ENCODE data around the gene MAP3K15. TPM values are rescaled to one million over a fixed set of nuclear protein-coding genes. Genes with fewer than 3 reads are reported as not detected.
A peak's percentile ranks its signal among the peaks of the same experiment; 100 is the strongest.

The MAP3K15 gene
- total RNA-seq, 1 donor from 2014 or later = 0.10 TPM

GRCh38 chrX:19349264-19349663 lies 166.0 kb downstream of the MAP3K15 start:
- DNase-seq (ENCODE audit: low spot score) = no peak

GRCh38 chrX:19347916-19348315 lies 167.4 kb downstream of the MAP3K15 start:
- no peak for DNase-seq (ENCODE audit: low spot score)

GRCh38 chrX:19344661-19345060 lies 170.6 kb downstream of the MAP3K15 start:
- DNase-seq (ENCODE audit: low spot score) = no peak

DNA sequence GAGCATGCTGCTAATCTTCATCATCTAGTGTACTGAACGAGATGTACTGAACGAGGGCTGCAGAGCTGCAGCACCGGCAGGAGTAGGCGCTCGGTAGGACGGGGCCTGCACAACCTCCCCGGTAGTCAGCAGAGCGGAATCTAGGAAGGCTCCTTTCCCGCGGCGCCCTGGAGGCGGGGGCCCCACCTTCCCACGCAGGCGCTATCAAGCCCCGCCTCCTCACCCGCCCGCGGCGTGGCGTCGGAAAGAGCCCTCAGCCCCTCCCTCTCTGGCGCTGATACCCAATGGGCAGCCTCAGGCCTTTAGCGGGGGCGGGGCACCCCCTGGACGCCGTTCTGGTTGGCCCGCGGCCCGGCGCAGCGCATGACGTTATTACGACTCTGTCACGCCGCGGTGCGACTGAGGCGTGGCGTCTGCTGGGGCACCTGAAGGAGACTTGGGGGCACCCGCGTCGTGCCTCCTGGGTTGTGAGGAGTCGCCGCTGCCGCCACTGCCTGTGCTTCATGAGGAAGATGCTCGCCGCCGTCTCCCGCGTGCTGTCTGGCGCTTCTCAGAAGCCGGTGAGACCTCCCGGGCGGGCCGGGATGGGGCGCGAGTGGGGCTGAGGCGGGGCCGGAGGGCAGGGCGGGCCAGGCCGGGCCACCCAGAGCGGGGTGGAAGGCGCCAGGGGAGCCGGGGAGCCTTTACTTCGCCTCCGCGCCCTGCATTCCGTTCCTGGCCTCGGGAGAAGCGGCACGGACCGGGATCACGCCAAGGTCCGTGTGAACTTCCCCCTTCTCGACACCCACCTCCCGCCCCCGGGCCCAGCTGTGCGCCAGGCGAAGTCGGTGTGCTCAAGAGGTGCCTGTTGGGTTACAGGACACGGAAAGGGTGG lies 171.5 kb downstream of the MAP3K15 start, which contains the start of gene PDHA1:
PDHA1 (plus strand) TSS at position 393 of the 874 bp plus-strand sequence; CDS start at position 504, 111 bp downstream.
- peak; percentile 98 for DNase-seq (ENCODE audit: low spot score)

DNA sequence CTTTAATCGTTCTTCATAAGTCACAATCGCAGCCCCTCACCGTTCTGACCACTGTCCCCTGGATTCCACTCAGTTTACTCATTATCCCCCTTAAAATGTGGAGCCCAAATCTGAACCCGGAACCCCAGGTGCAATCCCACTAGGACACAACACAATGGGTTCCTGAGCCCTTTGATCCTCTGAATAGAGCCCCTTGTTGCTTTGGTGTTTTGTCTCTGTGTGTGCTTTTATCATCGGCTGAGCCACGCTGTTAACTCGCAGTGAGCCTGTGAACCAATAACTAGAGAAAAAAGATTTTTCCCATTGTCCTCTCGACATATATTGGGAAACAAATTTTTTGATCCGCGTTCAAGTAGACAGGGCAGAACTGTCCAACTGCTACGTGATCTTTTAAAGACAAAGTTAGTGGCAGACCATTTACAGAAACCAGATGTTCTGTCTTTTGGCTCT lies 172.2 kb downstream of the MAP3K15 start:
- no peak for DNase-seq (ENCODE audit: low spot score)

DNA sequence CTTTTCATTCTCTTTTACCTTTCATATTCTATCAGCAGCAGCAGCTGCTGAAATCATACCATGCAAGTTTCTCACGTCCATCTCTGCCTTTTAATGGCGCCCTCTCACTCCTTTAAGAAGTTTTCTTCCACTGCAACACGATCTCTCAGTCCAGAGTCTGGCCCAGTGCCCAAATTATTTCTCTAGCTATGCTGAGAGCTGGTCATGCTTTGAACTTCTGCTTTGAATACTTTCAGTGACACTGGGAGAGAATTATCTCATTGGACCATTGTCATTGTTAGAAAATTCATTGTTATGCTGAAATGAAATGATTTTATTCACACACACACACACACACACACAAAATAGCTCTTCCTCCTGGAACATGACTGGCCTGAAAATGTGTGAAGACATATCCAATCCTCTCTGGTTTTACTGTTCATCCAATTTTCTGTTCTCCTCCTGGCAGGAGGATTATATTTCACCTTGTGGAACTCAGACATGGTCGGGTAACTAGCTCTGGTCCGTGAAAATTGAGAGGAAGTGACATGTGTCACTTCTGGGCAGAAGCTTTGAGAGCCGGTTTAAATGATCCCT lies 172.9 kb downstream of the MAP3K15 start:
- no peak for DNase-seq (ENCODE audit: low spot score)

DNA sequence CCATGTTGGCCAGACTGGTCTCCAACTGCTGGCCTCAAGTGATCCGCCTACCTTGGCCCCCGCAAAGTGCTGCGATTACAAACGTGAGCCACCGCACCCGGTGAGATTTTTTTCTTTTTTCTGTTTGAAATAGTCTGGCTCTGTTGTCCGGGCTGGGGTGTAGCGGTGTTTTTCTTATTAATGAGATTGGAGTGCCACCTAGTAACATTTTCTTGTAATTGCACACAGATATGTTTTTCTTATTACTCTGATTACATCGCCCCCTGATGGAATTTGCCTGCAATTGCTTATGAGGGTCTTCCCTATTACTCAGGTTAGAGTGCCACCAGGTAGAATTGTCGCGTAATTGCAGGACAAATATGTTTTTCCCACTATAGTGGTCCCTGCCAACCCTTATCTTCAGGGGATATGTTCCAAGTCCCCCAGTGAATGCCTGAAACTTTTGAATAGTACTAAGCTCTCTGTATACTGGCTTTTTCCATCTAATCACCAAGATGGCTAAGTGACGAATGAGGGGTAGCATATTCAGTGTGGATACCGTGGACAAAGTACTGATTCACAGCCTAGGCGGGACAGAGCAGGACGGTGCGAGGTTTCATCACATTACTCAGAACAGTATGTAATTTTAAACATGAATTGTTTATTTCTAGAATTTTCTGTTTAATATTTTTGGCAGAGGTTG lies 180.2 kb downstream of the MAP3K15 start:
- DNase-seq (ENCODE audit: low spot score) = no peak

- no peak for DNase-seq (ENCODE audit: low spot score)
These were observed 182.3 kb downstream of the MAP3K15 start for GRCh38 chrX:19332983-19333382.

GRCh38 chrX:19331831-19332230 lies 183.5 kb downstream of the MAP3K15 start:
- no peak for DNase-seq (ENCODE audit: low spot score)

- no peak for DNase-seq (ENCODE audit: low spot score)
These were observed 188.7 kb downstream of the MAP3K15 start for GRCh38 chrX:19326567-19326966.

Other genes starting within 250 kb of the MAP3K15 start
- 177 TPM for gene PDHA1, start 171.6 kb downstream of the MAP3K15 start, total RNA-seq

Measured in mesenteric fat pad (tissue), 1 donor.